GM19043 (cell line): ENCODE results near the gene ABL2.

ENCODE experiments used
- ATAC-seq: cut with Tn5 transposase; IDR thresholded peaks from one replicate; pipeline ENCODE4 v1.9.1; 2021; ENCODE audit warnings: low read depth; ENCODE audit not compliant: unreplicated experiment

Gene ABL2

DNA sequence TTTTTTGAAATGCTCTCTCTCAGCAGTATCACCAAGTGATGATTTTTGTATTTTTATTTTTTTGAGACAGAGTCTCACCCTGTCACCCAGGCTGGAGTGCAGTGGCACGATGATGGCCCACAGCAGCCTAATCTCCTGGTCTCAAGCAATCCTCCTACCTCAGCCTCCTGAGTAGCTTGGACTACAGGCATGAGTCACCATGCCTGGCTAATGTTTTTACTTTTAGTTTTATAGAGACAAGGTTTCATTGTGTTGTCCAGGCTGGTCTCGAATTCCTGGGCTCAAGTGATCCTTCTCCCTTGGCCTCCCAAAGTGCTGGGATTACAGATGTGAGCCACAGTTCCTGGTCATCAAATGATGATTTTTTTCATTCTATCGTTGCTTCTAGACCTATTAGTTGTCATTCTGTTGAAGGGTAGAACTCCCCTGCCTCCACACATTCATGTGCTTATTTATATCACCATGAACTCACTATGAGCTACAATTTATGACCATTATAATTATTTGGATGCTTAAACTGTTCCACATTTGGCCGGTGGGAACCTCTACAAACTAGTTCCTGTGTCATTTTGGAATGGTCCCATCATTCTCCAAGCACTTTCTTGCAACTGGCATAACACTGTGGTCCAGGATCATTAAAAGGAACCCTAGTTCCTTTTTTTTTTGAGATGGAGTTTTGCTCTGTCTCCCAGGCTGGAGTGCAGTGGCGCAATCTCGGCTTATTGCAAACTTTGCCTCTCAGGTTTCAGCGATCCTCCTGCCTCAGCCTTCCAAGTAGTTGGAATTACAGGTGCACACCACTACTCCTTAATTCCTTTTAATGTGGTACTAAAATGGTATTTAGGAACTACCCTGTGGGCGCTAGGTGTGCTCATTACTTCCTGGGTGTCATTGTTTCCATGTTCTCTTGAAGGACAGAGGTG, 167.9 kb downstream of the ABL2 start:
- ATAC-seq, result no peak

DNA sequence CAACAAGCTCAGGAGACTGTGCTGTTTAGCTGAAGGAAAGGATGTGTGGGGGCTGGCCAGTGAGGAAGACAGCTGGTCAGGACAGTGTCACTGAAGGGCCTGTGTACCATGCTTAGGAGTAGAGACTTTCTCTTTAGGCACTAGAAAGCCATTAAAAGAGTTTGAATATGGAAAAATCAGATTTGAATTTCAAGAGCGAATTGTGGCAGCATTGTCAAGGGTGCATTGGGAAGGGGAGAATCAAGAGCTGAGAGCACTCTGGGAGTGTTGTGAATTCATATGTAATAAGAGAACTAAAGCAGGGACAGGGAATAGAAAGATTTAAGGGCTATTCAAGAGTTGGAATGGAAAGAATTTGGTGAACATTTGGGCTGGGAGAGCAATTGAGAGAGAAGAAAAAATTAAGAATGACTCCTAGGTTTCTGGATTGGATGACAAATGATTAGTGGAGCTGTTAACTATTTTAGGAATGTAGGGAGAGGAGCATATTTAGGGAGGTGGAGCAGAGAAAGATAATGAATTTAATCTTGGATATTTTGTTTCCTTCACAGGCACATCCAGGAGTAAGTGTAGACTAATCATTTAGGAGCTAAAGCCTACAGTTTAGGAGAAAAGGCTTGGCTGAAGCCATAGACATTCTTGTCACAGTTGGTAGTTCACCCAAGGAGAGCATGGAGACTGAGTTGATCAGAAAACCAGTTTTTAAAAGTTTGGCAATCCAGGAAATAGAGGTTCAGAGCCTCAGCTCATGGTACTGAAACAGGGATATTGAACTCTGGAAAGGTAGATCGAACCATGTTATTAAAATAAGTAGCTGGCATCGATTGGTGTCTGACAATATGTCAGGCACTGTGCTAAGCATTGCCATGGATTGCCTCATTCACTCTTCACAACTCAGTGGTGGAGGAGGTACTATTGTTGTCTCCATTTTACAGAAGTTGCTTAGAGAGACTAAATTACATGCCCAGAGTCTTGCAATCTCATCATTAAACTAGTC, 170.7 kb downstream of the ABL2 start:
- no peak for ATAC-seq

DNA sequence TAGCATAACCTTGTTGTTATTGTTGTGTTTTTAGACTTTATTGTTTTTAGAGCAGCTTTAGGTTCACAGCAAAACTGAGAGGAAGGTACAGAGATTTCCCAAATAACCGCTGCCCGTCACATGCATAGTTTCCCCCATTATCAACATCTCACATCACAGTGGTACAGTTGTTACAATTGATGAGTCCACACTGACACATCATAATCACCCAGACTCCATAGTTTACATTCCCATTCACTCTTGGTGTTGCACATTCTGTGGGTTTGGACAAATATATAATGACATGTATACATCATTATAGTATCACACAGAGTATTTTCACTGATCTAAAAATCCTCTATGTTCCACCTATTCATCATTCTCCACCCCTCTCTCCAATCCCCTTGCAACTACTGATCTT, 173.5 kb downstream of the ABL2 start:
- ATAC-seq, result no peak

DNA sequence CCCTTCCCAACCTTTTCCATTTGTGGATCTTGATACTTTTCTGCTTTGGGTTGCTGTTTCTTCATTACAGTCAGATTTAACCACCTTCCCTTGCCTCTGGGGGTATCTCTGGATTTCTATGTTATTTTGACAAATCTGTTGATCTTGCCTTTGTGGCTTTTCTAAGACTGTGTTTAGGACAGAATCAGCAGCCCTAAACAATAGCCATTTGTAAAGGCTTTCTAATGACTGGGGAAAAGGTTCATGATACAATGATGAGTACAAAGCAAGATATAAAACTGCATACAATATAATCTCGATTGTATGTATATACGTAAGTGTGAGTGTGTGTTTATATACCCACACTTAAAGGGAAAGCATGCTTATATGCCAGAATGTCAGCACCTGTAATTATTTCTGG, 176.0 kb downstream of the ABL2 start:
- no peak for ATAC-seq

DNA sequence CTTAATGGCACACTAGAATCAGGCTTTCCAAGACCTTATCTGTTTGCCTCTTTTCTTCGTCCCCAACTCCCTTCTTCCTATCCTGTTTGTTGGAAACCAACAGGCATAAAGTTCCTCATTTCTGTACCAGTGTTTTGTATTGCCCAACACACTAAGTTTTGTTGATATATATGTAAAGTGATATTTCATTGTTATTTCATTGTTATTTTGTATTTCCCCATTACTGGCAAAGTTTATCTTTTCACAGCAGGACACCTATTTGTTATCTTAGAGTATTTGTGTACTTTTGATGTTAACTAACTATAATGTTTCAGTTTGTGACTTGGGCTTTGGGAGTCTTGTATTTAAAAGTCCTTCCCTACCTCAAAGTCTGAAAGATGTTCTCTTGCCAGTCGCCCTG, 176.7 kb downstream of the ABL2 start:
- no peak for ATAC-seq
